OCI-LY3 (cell line): ENCODE results near the gene ARHGAP6.

Experiments used
- EZH2phosphoT487 ChIP-seq: fragments of 200-600 bp; shearing (Covaris generic); IDR thresholded peaks from 2 replicates; pipeline ENCODE4 v1.6.1; 2018; ENCODE audit warnings: antibody characterized with exemption, mixed run types, low read depth
- TF ChIP-seq, protein P1 (sequence below): fragments of 200-600, 300-600 bp; sonication (generic); IDR thresholded peaks from 2 replicates; pipeline ENCODE4 v1.5.1; 2014; ENCODE audit warnings: antibody characterized with exemption, low read length, low read depth

DNA sequence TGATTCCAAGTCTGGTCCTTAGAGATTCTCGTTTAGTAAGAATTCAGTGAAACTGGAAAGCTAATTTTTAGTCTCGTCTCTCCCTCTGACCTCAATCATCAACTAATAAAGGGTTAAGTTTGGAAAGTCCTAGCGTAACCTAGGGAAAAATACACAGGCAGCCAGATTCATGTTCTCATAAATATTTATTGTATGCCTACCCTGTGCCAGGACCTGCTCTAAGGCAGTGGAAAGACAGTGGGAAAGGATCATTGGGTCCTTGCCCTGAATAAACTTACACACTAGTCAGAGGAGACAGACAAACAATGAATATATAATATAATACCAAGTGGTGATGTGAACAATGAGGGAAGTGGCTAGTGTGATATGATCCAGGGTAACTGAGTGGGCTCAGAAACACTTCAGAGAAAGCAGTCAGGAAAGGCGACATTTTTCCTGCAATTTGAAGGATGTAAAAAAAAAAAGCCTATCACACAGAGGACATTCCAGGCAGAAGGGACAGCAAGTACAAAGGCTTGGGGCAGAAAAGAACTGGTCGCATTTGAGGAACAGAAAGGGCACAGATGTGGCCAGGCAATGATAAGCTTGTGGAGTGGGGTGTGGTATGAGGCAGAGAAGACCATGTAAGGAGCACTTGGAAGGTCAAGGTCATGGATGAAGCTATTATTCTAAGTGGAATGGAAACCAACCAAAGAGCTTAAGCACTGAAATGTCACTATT is 243.8 kb downstream of the ARHGAP6 start:
- TF ChIP-seq, protein P1, sequence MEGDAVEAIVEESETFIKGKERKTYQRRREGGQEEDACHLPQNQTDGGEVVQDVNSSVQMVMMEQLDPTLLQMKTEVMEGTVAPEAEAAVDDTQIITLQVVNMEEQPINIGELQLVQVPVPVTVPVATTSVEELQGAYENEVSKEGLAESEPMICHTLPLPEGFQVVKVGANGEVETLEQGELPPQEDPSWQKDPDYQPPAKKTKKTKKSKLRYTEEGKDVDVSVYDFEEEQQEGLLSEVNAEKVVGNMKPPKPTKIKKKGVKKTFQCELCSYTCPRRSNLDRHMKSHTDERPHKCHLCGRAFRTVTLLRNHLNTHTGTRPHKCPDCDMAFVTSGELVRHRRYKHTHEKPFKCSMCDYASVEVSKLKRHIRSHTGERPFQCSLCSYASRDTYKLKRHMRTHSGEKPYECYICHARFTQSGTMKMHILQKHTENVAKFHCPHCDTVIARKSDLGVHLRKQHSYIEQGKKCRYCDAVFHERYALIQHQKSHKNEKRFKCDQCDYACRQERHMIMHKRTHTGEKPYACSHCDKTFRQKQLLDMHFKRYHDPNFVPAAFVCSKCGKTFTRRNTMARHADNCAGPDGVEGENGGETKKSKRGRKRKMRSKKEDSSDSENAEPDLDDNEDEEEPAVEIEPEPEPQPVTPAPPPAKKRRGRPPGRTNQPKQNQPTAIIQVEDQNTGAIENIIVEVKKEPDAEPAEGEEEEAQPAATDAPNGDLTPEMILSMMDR, result no peak
- no peak for TF ChIP-seq EZH2phosphoT487
